Stimulated activated CD8-positive, alpha-beta memory T cell treated with anti-CD3 and anti-CD28 coated beads, Interleukin-15, amount 100 ng/mL, for 4 hours (primary cell): ENCODE data around the gene RCAN3.
"Not testable (repeated sequence)": the region's sequence is repeated elsewhere in the genome, so short reads cannot be mapped to it uniquely, and the experiment has no call there.

Experiments used
- DNase-seq, 2 donors: peaks; one replicate each; pipeline ENCODE4 v3.0.0-alpha.2; 2020; ENCODE audit warnings: low read depth in 2 of 2

The RCAN3 gene

GRCh38 chr1:24549210-24549609 is 46.6 kb downstream of the RCAN3 start:
- not testable (repeated sequence) for DNase-seq

- no peak for DNase-seq
Observed at GRCh38 chr1:24551290-24551959, 48.8 kb downstream of the RCAN3 start.

GRCh38 chr1:24551960-24552571 is 49.4 kb downstream of the RCAN3 start:
- DNase-seq = no peak

GRCh38 chr1:24553931-24554330 is 51.3 kb downstream of the RCAN3 start:
- no peak for DNase-seq

- DNase-seq = no peak
Observed at GRCh38 chr1:24554714-24555113, 52.1 kb downstream of the RCAN3 start.

GRCh38 chr1:24555591-24556413 is 53.2 kb downstream of the RCAN3 start, which contains the start of gene NCMAP:
TSS of gene NCMAP (plus strand) at chr1:24556087. CDS start at chr1:24595431, 39,344 bp downstream.
- peak in 1 of 2 donors; percentile 20 for DNase-seq

GRCh38 chr1:24556414-24556795 is 53.8 kb downstream of the RCAN3 start:
- DNase-seq = no peak

- no peak for DNase-seq
Observed at GRCh38 chr1:24557220-24557619, 54.6 kb downstream of the RCAN3 start.

- DNase-seq = no peak
Observed at GRCh38 chr1:24557711-24558131, 55.1 kb downstream of the RCAN3 start.

GRCh38 chr1:24558455-24558854 is 55.8 kb downstream of the RCAN3 start:
- DNase-seq = no peak

GRCh38 chr1:24558902-24559791 is 56.5 kb downstream of the RCAN3 start:
- no peak for DNase-seq

GRCh38 chr1:24560361-24560760 is 57.7 kb downstream of the RCAN3 start:
- no peak for DNase-seq

GRCh38 chr1:24562625-24563024 is 60.0 kb downstream of the RCAN3 start:
- no peak for DNase-seq

GRCh38 chr1:24564695-24565094 is 62.1 kb downstream of the RCAN3 start:
- no peak for DNase-seq

- DNase-seq = no peak
Observed at GRCh38 chr1:24566236-24566867, 63.7 kb downstream of the RCAN3 start.

- no peak for DNase-seq
Observed at GRCh38 chr1:24567792-24568388, 65.3 kb downstream of the RCAN3 start.

GRCh38 chr1:24568475-24568874 is 65.8 kb downstream of the RCAN3 start:
- no peak for DNase-seq

GRCh38 chr1:24570265-24571125 is 67.9 kb downstream of the RCAN3 start:
- DNase-seq = no peak

GRCh38 chr1:24572301-24572700 is 69.7 kb downstream of the RCAN3 start:
- no peak for DNase-seq
